ENCODE results near the gene POLD3.

The POLD3 gene

DNA sequence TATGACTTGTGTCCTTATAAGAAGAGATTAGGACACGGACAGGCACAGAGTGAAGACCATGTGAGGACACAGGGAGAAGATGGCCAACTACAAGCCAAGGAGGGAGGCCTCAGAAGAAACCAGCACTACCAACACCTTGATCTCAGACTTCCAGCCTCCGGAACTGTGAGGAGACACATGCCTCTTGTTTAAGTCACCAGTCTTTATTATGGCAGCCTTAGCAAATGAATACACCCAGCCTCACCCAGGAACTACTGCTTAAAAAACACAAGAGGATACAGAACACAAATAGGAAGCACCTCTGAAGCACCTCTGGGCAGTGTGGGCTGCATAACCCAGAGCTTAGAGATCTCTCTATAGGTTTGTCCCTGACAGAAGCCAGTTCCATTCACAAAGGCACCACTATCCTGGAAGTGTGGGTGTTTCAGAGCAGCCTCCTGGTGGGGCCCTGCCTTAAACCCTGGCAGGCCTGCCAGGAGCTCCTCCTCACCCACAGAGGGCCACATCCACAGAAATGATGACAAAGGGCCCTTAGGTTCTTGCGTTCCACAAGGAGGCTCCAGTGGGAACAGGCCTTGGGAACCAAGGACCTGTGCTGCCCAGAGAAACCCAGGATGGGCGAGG, 80.1 kb downstream of the POLD3 start:
- no peak overlapping the region for H3K4me3 ChIP-seq (ENCODE audit: low read depth, low read length)
- no peak for DNase-seq (ENCODE audit: low read depth)
- TF ChIP-seq, protein P1, sequence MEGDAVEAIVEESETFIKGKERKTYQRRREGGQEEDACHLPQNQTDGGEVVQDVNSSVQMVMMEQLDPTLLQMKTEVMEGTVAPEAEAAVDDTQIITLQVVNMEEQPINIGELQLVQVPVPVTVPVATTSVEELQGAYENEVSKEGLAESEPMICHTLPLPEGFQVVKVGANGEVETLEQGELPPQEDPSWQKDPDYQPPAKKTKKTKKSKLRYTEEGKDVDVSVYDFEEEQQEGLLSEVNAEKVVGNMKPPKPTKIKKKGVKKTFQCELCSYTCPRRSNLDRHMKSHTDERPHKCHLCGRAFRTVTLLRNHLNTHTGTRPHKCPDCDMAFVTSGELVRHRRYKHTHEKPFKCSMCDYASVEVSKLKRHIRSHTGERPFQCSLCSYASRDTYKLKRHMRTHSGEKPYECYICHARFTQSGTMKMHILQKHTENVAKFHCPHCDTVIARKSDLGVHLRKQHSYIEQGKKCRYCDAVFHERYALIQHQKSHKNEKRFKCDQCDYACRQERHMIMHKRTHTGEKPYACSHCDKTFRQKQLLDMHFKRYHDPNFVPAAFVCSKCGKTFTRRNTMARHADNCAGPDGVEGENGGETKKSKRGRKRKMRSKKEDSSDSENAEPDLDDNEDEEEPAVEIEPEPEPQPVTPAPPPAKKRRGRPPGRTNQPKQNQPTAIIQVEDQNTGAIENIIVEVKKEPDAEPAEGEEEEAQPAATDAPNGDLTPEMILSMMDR (IDR thresholded peaks at IDR 0.05; ENCODE audit: low read depth, low read length, missing control alignments): no peak

DNA sequence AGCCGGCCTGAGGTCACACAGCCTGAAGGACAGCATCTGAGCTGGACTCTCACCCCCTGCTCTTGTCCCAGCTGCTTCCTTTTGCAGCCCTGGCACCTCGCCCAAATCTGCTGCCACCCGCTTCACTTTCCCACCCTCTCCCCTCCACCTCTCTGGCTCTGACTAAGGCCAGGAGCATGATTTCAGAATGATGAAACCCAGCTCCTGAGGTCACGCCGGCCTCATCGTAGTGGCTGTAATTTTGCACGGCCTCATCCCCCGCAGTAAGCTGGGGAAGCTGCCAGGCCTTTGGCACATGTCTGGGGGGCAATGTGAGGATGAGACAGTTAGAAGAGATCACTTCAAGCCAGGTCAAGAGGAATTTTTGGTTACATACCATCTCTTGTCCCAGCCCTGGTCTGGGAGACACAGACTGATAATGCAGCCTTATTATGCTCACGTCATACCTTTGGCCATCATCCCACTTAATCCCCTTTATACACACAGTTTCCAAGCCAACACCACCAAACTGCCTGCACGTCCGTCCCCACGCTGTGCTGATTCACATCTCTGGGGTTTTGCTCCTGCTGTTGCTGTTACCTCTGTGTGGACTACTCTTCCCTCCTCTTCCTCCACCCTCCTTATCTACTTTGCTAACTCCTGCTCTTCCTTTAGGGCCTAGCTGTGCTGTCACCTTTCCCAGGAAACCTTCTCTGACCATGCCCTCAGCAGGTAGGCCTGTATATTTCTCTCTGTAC, 80.7 kb downstream of the POLD3 start:
- TF ChIP-seq, protein P1 (IDR thresholded peaks at IDR 0.05; ENCODE audit: low read depth, low read length, missing control alignments): no peak
- no peak for DNase-seq (ENCODE audit: low read depth)
- H3K4me3 ChIP-seq (ENCODE audit: low read depth, low read length): no peak overlapping the region

DNA sequence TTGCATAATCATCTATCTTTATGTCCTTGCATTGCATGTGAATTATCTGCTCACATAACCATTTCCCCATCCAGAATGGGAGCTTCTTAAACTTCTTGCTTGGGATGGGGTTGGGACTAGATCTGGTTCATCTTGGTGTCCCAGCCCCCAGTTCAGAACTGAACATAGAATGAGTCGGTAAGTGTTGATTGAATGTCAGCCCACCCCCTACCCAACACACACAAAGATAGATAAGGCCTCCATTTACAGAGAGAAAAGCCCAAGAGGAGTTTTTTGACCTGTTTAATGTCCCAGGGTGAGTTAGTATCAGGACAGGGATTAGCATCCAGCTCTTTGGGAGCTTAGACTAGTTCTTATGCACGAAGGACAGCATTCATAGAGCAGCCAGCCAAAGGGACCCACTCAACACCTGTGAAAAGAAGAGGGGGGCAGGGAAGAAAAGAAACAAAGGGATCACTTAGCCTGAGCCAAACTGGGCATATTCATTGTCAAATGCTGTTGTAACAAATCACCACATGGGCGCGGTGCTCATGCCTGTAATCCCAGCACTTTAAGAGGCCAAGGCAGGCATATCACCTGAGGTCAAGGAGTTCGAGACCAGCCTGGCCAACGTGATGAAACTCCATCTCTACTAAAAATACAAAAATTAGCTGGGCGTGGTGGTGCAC, 81.4 kb downstream of the POLD3 start:
- TF ChIP-seq, protein P1 (IDR thresholded peaks at IDR 0.05; ENCODE audit: low read depth, low read length, missing control alignments): no peak
- DNase-seq (ENCODE audit: low read depth): no peak
- H3K4me3 ChIP-seq (ENCODE audit: low read depth, low read length): no peak overlapping the region

DNA sequence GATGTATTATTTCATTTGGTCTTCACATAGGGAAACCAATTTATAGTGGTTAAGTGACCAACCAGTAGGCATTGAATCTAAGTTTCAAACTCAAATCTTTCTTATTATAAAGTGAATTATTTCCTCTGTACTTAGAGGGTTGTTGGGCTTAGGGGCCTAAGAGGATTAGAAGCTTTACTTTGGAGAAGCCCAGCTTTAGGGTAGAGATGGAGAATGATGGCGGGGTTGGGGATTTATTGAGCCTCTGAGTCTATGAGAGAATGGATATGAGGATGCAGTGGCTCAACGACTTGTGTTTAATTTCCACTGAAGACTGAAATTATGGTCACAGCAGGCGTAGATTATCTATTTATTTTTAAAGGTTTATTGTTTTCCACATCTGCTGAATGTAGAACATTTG, 83.4 kb downstream of the POLD3 start:
- TF ChIP-seq, protein P1 (IDR thresholded peaks at IDR 0.05; ENCODE audit: low read depth, low read length, missing control alignments): no peak
- no peak overlapping the region for H3K4me3 ChIP-seq (ENCODE audit: low read depth, low read length)
- DNase-seq (ENCODE audit: low read depth): no peak

DNA sequence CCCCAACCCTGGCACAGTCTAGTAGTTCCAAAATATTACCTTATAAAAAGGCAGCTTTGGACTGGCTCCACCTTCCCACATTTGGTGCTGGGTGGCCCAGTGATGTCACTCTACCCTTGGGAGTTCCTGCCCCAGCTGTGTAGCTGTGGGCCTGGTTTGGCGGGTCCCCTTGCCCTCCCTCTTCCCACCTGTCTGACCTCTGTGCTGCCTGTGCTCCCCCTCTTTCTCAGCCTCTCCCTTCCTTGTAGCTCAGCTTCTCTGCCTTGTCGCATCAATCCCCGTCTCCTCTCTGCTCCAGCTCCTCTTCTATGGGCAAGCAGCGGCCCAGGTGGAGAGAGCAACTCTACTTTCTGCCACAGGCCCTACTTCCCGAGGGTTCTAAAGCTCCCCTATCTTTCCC, 84.2 kb downstream of the POLD3 start:
- TF ChIP-seq, protein P1 (IDR thresholded peaks at IDR 0.05; ENCODE audit: low read depth, low read length, missing control alignments): no peak
- no peak overlapping the region for H3K4me3 ChIP-seq (ENCODE audit: low read depth, low read length)
- DNase-seq (ENCODE audit: low read depth): no peak

DNA sequence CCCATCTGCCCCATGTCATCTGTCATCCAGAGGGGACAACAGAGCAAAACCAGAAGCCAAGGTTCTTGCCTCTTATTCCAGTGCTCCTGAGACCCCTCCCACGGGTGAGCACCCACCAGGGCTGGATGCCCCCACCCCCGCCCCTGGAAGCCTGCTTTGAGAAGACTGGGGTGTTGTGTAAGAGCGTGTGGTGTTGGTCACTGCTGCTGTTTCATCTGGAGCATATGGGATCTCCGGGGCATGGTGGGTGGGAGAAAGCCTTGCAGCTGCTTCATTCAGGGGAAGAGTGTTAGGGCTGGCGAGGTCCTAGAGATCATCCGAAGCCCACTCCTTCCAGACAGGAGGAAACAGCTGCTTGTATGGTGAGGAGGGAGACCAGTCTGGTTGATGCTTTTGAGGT, 84.7 kb downstream of the POLD3 start:
- no peak overlapping the region for H3K4me3 ChIP-seq (ENCODE audit: low read depth, low read length)
- DNase-seq (ENCODE audit: low read depth): no peak
- TF ChIP-seq, protein P1 (IDR thresholded peaks at IDR 0.05; ENCODE audit: low read depth, low read length, missing control alignments): no peak

All from GM12864 (cell line).